Psoas muscle (tissue), 8 donors: ENCODE measurements around the gene NEURL1B. TPM values are rescaled to one million over a fixed set of nuclear protein-coding genes. Genes with fewer than 3 reads are reported as not detected.
A peak's percentile ranks its signal among the peaks of the same experiment; 100 is the strongest.
"Not testable (repeated sequence)": the region's sequence is repeated elsewhere in the genome, so short reads cannot be mapped to it uniquely, and the experiment has no call there.

Experiments
- ATAC-seq, 4 donors: fragments of 200-7000 bp; cut with Tn5 transposase; one replicate each; pipeline ENCODE4 v1.9.1; 2020; ENCODE audit warnings: moderate library complexity in 3 of 4, mild to moderate bottlenecking in 2 of 4
- DNase-seq, 2 donors: peaks; one replicate each; pipeline ENCODE4 v3.0.0-alpha.2; 2020
- H3K27ac ChIP-seq: fragments of 200-600 bp; one replicate; pipeline ENCODE4 v1.8.0; 2022
- H3K27me3 ChIP-seq, 3 donors: fragments of 200-600 bp in 1 of 3; one replicate each; pipeline versions ENCODE4 v1.6.1 to v1.8.0; 2013 to 2022; ENCODE audit warnings: low read length in 2 of 3, mild to moderate bottlenecking in 2 of 3, moderate library complexity in 1 of 3; ENCODE audit not compliant: insufficient read depth in 3 of 3
- H3K36me3 ChIP-seq, 2 donors: fragments of 200-600 bp in 1 of 2; one replicate each; pipeline versions ENCODE4 v1.6.1 to v1.8.0; 2013 to 2022; ENCODE audit warnings: low read depth in 1 of 2, mild to moderate bottlenecking in 1 of 2, moderate library complexity in 1 of 2; ENCODE audit not compliant: insufficient read depth in 1 of 2
- H3K4me1 ChIP-seq: fragments of 200-600 bp; one replicate; pipeline ENCODE4 v1.8.0; 2022
- H3K4me3 ChIP-seq: fragments of 200-600 bp; one replicate; pipeline ENCODE4 v1.8.0; 2022; ENCODE audit warnings: mild to moderate bottlenecking
- H3K9me3 ChIP-seq: fragments of 200-600 bp; one replicate; pipeline ENCODE4 v1.8.0; 2022
- CTCF ChIP-seq: fragments of 200-600 bp; IDR thresholded peaks from one replicate; pipeline ENCODE4 v1.8.0; 2022; ENCODE audit warnings: antibody characterized with exemption
- WGBS, 3 donors: extraction: QIAGEN DNeasy Blood & Tissue Kit; methylation state at CpG; one replicate each; pipeline versions ENCODE4 v1.1.6 to v1.1.7; 2013; 5-methylcytosine and 5-hydroxymethylcytosine counted together
- intact Hi-C, 2 donors: fragments of 100-400 bp; cut with DNase I; formaldehyde crosslinking; loops; one replicate each; pipeline versions ENCODE4 v1.11.0 to v1.14.2; 2022
- polyA plus RNA-seq, 3 donors: library from polyadenylated mRNA; stranded (reverse); fragments of 200-250 nt; gene quantifications; one replicate each; pipeline ENCODE4 v1.2.3, GENCODE V29; 2013
- total RNA-seq, 4 donors: library from RNA; stranded (reverse); fragmentation: NEBNext Ultra II Directional in 2 of 4; extraction: Animal tissue kit (Norgen Biotek cat#: 25700) in 2 of 4; gene quantifications; one replicate each; pipeline versions ENCODE4 v1.2.1 to v1.2.4, GENCODE V29; 2021 to 2023
- donor health status: healthy with polysubstance abuse.
- donor health status: DM: no; HTN: no; CAD: no; lungs with moderate emphysema.
- donor health status: Bipolar disorder and iron deficiency.
- donor health status: healthy.
- donor health status: DM: yes; HTN: yes; CAD: no.
- donor health status: DM: no; HTN: no; CAD: no.
- donor health status: DM: no; HTN: no; CAD: no.
- donor health status: DM: yes; HTN: yes; CAD: no.

The NEURL1B gene
- total and polyA plus RNA-seq, 7 donors = 8.0 to 20.4 (median 13.7) TPM

- intact Hi-C loops = no loop called here
- Histone ChIP-seq H3K27me3 (no peaks in the 10 kb centered on the region), H3K27ac (no peak overlapping the region), H3K9me3 (no peaks in the 10 kb centered on the region), H3K36me3 (no peaks in the 10 kb centered on the region), H3K4me3 (no peak overlapping the region), H3K4me1 (peaks cover 5% of the 10 kb centered on the region)
- ATAC-seq (no peak), DNase-seq (no peak)
- WGBS, 3 donors = 85 to 92% (median 92%) methylated on average over 15 of the region's 15 CpGs
- TF ChIP-seq CTCF = no peak
Measured at GRCh38 chr5:172676914-172677475, 35.9 kb downstream of the NEURL1B start.

GRCh38 chr5:172678362-172678874 is 37.4 kb downstream of the NEURL1B start:
- H3K9me3 ChIP-seq, H3K4me1 ChIP-seq, H3K27me3 ChIP-seq, H3K36me3 ChIP-seq, ATAC-seq, intact Hi-C loops, H3K4me3 ChIP-seq, DNase-seq: not testable (repeated sequence)
- peak overlapping the region; percentile 4 for H3K27ac ChIP-seq
- 76 to 82% (median 76%) methylated on average over 5 of the region's 5 CpGs for WGBS, 3 donors

GRCh38 chr5:172678902-172679301 is 37.8 kb downstream of the NEURL1B start:
- H3K4me1 ChIP-seq = peaks cover 5% of the 10 kb centered on the region
- ATAC-seq (peak in 3 of 4 donors; percentile 31 to 58 (median 37)), DNase-seq (peak in 1 of 2 donors; percentile 55)
- no peaks in the 10 kb centered on the region for H3K27me3 ChIP-seq
- H3K9me3 ChIP-seq = no peaks in the 10 kb centered on the region
- H3K4me3 ChIP-seq = no peak overlapping the region
- TF ChIP-seq CTCF = no peak
- H3K36me3 ChIP-seq = no peaks in the 10 kb centered on the region
- 30 to 48% (median 32%) methylated on average over 7 of the region's 7 CpGs for WGBS, 3 donors
- peak overlapping the region; percentile 4 for H3K27ac ChIP-seq
- intact Hi-C loops = no loop called here

GRCh38 chr5:172679628-172680212 is 38.7 kb downstream of the NEURL1B start:
- no peak for DNase-seq
- Histone ChIP-seq H3K9me3 (no peaks in the 10 kb centered on the region), H3K4me1 (peaks cover 5% of the 10 kb centered on the region), H3K27me3 (peaks cover 0 to 2% (median 0%) of the 10 kb centered on the region in 3 donors), H3K27ac (peak overlapping the region; percentile 4), H3K4me3 (no peak overlapping the region), H3K36me3 (no peaks in the 10 kb centered on the region)
- 80 to 81% (median 81%) methylated on average over 8 of the region's 8 CpGs for WGBS, 3 donors
- intact Hi-C loops = no loop called here
- TF ChIP-seq CTCF = no peak
- ATAC-seq = no peak

- no peak for TF ChIP-seq CTCF
- Histone ChIP-seq H3K27ac (no peak overlapping the region), H3K27me3 (peaks cover 0 to 5% (median 0%) of the 10 kb centered on the region in 3 donors), H3K36me3 (no peaks in the 10 kb centered on the region), H3K4me1 (peaks cover 5% of the 10 kb centered on the region), H3K4me3 (no peak overlapping the region), H3K9me3 (no peaks in the 10 kb centered on the region)
- intact Hi-C loops = no loop called here
- WGBS, 3 donors = 68 to 69% (median 68%) methylated on average over 5 of the region's 5 CpGs
- DNase-seq (no peak), ATAC-seq (no peak)
Measured at GRCh38 chr5:172680921-172681320, 39.9 kb downstream of the NEURL1B start.
